H1 (cell line): ENCODE results near the gene GLOD4. TPM values are rescaled to one million over a fixed set of nuclear protein-coding genes. Genes with fewer than 3 reads are reported as not detected.

Source experiments
- NANOG ChIP-seq: IDR thresholded peaks from 2 replicates; pipeline ENCODE4 v1.6.1; 2011; ENCODE audit warnings: low read length, low read depth, mild to moderate bottlenecking, inconsistent platforms; ENCODE audit not compliant: insufficient read depth, poor library complexity, severe bottlenecking
- TAF1 ChIP-seq: IDR thresholded peaks from 2 replicates; pipeline ENCODE4 v1.6.1; 2011; ENCODE audit warnings: mild to moderate bottlenecking, low read depth, low read length
- polyA plus RNA-seq, 7 experiments: library from polyadenylated mRNA; depleted of rRNA in 3 of 7; stranded (reverse) in 5 of 7; unstranded in 2 of 7; fragments of >200 nt in 5 of 7; fragments of 200-250 nt in 2 of 7; gene quantifications; 1 replicate in 5 of 7; 2 replicates in 1 of 7; 4 replicates in 1 of 7; pipeline versions ENCODE4 v1.2.1 to v1.2.3, GENCODE V29; 2011 to 2013; ENCODE audit warnings: missing spikeins in 2 of 7, mixed read lengths in 2 of 7
- total RNA-seq: library from RNA; stranded (reverse); fragmentation: NEBNext Ultra II Directional; extraction: Animal tissue kit (Norgen Biotek cat#: 25700); gene quantifications from 2 replicates; pipeline ENCODE4 v1.2.1, GENCODE V29; 2021

GLOD4 gene
- total and polyA plus RNA-seq, 2 of the 8 experiments (the other 6 are each of a cell fraction or from before 2014, with no cell fraction given), result 36.8 to 81.3 TPM

DNA sequence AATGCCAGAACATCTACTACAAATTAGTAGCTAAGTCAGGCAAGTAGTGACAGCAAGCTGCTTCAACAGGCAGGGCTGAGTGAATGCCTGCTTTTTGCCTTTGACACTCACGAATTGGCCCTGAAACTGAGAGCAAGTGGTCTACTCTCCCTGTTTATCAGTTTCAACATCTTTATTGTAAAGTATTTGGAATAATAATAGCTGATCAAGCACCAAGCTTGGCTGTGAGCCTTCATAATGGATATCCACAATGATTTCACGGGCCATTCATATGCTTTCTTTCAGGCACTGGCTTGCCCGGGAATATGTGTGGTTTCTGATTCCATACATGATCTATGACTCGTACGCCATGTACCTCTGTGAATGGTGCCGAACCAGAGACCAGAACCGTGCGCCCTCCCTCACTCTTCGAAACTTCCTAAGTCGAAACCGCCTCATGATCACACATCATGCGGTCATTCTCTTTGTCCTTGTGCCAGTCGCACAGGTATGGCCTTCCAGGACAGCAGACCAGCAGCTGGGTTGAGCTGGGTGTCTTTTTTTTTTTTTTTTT lies 44.4 kb downstream of the GLOD4 start (continued):
- TF ChIP-seq NANOG (no peak), TAF1 (no peak)
